ENCODE data around the gene PIWIL1.
A peak's percentile ranks its signal among the peaks of the same experiment; 100 is the strongest.

PIWIL1 gene

DNA sequence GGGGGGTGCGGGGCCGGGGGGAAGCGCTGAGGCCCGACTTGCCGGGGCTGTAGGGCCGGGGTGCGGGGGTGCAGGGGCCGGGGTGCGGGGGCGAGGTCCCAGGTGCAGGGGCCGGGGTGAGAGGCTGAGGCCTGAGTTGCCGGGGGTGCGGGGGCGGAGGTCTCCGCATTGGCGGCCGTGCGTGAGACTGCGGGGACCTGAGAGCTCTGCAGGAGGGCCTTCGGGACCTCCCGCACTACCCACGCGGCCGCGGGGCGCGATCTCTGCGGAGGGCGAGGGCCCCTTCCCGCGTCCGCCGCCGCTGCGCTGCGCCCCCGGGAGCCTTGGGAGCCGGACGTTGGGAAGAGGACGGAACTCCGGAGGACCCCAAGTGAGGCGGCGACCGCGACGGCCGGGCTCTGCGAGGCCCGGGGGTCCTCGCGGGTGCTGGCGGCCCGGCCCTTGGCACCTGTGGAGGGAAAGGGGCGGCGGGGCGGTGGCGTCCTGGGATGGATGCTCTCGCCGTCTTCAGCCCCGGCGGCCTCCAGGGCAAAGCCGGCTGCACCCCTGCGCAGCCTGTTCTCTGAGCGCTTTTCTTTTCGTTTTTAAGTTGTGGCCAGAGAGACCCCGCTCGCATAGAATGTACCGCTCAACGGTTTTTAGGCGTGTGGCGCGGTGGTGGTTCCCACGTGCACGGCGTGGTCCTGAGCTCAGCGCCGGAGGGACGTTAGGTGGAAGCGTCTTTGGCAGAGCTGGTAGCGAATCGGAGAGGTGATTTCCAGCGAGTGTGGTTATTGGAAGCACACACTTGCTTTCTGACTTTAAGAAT, 1.3 kb downstream of the PIWIL1 start:
- Histone ChIP-seq H3K4me3 (ENCODE audit: low read depth, low read length) (peak overlapping the region; percentile 28), H3K36me3 (no peaks in the 10 kb centered on the region), H3K27ac (no peak overlapping the region), H3K9me3 (ENCODE audit: severe bottlenecking) (no peaks in the 10 kb centered on the region), H3K27me3 (ENCODE audit: insufficient read depth, low read depth, severe bottlenecking) (peaks cover 12% of the 10 kb centered on the region)
- TF ChIP-seq, protein P1, sequence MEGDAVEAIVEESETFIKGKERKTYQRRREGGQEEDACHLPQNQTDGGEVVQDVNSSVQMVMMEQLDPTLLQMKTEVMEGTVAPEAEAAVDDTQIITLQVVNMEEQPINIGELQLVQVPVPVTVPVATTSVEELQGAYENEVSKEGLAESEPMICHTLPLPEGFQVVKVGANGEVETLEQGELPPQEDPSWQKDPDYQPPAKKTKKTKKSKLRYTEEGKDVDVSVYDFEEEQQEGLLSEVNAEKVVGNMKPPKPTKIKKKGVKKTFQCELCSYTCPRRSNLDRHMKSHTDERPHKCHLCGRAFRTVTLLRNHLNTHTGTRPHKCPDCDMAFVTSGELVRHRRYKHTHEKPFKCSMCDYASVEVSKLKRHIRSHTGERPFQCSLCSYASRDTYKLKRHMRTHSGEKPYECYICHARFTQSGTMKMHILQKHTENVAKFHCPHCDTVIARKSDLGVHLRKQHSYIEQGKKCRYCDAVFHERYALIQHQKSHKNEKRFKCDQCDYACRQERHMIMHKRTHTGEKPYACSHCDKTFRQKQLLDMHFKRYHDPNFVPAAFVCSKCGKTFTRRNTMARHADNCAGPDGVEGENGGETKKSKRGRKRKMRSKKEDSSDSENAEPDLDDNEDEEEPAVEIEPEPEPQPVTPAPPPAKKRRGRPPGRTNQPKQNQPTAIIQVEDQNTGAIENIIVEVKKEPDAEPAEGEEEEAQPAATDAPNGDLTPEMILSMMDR (IDR thresholded peaks at IDR 0.05; ENCODE audit: low read depth, low read length) = no peak
- DNase-seq = no peak

DNA sequence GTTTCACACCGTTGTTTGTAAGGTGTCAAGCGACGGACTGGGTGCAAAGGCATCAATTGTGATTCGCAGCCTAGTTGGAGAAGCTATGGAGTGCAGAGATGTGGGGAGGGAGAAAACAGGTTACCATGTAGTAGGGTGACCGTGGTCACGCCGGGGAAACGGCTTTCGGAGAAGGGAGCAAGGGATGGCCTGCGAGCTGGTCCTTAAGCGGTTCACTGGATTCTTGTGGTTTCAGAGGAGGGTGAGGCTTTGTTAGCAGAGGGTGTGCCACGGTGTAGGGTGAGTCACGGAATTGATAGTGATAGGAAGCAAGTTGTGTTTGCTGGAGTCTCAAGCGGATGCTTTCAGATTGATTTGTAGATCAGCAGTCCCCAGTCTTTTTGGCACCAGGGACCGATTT, 2.3 kb downstream of the PIWIL1 start:
- no peaks in the 10 kb centered on the region for H3K9me3 ChIP-seq (ENCODE audit: severe bottlenecking)
- H3K36me3 ChIP-seq = no peaks in the 10 kb centered on the region
- no peak for DNase-seq
- peaks cover 12% of the 10 kb centered on the region for H3K27me3 ChIP-seq (ENCODE audit: insufficient read depth, low read depth, severe bottlenecking)
- TF ChIP-seq, protein P1 (IDR thresholded peaks at IDR 0.05; ENCODE audit: low read depth, low read length) = no peak
- no peak overlapping the region for H3K27ac ChIP-seq
- no peak overlapping the region for H3K4me3 ChIP-seq (ENCODE audit: low read depth, low read length)

DNA sequence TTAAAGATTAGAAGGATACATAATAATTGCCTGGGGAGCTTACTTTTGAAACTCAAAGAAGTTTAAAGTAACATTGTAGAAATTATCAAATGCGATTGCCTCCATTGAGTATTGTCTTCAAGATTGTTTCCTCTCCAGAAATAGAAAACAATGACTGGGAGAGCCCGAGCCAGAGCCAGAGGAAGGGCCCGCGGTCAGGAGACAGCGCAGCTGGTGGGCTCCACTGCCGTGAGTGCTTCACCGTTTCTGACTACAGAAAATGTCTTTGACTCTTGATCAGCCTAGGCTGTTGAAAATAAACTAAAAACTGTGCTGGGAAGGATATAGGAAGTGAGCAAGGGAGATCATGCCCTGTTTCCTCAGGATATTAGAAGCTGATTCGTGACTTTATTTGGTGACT, 4.8 kb downstream of the PIWIL1 start:
- Histone ChIP-seq H3K27me3 (ENCODE audit: insufficient read depth, low read depth, severe bottlenecking) (peaks cover 12% of the 10 kb centered on the region), H3K9me3 (ENCODE audit: severe bottlenecking) (no peaks in the 10 kb centered on the region), H3K4me3 (ENCODE audit: low read depth, low read length) (no peak overlapping the region), H3K36me3 (no peaks in the 10 kb centered on the region), H3K27ac (no peak overlapping the region)
- TF ChIP-seq, protein P1 (IDR thresholded peaks at IDR 0.05; ENCODE audit: low read depth, low read length) = no peak
- DNase-seq = no peak

DNA sequence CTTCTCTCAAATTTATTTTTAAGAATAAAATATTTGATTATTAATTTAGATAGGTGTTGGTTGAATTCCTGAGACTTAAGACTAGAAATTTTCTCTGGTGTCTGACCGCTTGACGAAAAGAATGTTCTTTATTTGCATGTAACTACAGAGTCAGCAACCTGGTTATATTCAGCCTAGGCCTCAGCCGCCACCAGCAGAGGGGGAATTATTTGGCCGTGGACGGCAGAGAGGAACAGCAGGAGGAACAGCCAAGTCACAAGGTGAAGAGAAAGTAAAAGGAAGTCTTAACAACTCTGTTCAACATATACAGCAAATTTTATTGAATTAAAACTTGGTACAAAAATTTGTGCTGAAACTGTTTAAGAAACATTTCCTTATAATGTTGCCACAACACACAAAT, 5.2 kb downstream of the PIWIL1 start:
- TF ChIP-seq, protein P1 (IDR thresholded peaks at IDR 0.05; ENCODE audit: low read depth, low read length) = no peak
- DNase-seq = no peak
- H3K27ac ChIP-seq = no peak overlapping the region
- peaks cover 12% of the 10 kb centered on the region for H3K27me3 ChIP-seq (ENCODE audit: insufficient read depth, low read depth, severe bottlenecking)
- H3K4me3 ChIP-seq (ENCODE audit: low read depth, low read length) = no peak overlapping the region
- no peaks in the 10 kb centered on the region for H3K36me3 ChIP-seq
- no peaks in the 10 kb centered on the region for H3K9me3 ChIP-seq (ENCODE audit: severe bottlenecking)

DNA sequence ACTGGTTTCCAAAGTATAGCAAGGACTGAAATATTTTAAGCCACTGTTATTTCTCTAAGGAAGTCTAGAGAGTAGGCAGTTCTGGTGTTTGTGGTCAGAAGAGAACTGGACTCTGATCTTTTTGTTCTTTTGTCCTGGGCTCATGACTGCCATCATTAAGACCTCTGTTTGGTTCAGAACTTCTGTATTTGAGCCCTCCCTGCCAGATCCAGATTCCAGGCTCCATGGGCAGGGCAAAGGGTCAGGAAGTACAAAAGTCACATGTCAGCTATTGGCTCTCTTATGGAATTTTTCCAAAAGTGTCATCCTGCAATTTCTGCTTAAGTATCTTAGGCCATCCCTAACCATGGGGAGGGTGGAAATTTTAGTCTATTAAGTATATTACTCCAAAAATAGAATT, 6.8 kb downstream of the PIWIL1 start:
- no peak overlapping the region for H3K4me3 ChIP-seq (ENCODE audit: low read depth, low read length)
- TF ChIP-seq, protein P1 (IDR thresholded peaks at IDR 0.05; ENCODE audit: low read depth, low read length) = no peak
- H3K9me3 ChIP-seq (ENCODE audit: severe bottlenecking) = no peaks in the 10 kb centered on the region
- H3K27ac ChIP-seq = no peak overlapping the region
- H3K27me3 ChIP-seq (ENCODE audit: insufficient read depth, low read depth, severe bottlenecking) = peaks cover 5% of the 10 kb centered on the region
- DNase-seq = no peak
- no peaks in the 10 kb centered on the region for H3K36me3 ChIP-seq

DNA sequence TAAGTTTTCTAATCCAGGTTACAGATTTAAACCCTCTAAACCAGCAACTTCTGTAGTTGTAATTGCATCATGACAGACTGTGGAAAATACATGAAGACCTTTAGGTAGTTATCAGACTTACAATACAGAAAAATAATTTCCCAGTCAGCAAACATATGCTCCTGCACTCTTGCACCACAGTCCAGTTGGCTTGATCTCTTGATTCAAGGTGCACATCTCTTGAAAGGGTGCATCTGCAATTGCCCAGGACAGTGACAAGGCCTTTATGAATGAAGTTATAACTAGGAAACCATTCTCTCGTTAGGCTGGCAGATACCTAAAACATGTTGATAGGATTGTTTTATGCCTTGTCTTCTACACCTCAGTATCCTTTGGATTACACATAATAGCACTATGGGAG, 7.6 kb downstream of the PIWIL1 start:
- Histone ChIP-seq H3K9me3 (ENCODE audit: severe bottlenecking) (no peaks in the 10 kb centered on the region), H3K4me3 (ENCODE audit: low read depth, low read length) (no peak overlapping the region), H3K27me3 (ENCODE audit: insufficient read depth, low read depth, severe bottlenecking) (no peaks in the 10 kb centered on the region), H3K36me3 (no peaks in the 10 kb centered on the region), H3K27ac (no peak overlapping the region)
- DNase-seq = no peak
- TF ChIP-seq, protein P1 (IDR thresholded peaks at IDR 0.05; ENCODE audit: low read depth, low read length) = no peak

Data from WERI-Rb-1 (cell line).